Neuron (in vitro differentiated cells): ENCODE measurements around the gene TMEM97.
"Not testable (repeated sequence)": the region's sequence is repeated elsewhere in the genome, so short reads cannot be mapped to it uniquely, and the experiment has no call there.

Experiments
- H2AFZ ChIP-seq: one replicate; pipeline ENCODE4 v1.6.1; 2013; ENCODE audit warnings: low read depth, mild to moderate bottlenecking, inconsistent platforms, low read length, moderate library complexity
- H3K27me3 ChIP-seq: one replicate; pipeline ENCODE4 v1.6.1; 2013; ENCODE audit warnings: low read length; ENCODE audit not compliant: insufficient read depth
- H3K36me3 ChIP-seq: one replicate; pipeline ENCODE4 v1.6.1; 2013; ENCODE audit warnings: low read length; ENCODE audit not compliant: insufficient read depth
- H3K4me1 ChIP-seq: one replicate; pipeline ENCODE4 v1.6.1; 2013; ENCODE audit warnings: low read length; ENCODE audit not compliant: insufficient read depth
- H3K4me3 ChIP-seq: 2 replicates; pipeline ENCODE4 v1.5.1; 2013; ENCODE audit warnings: mild to moderate bottlenecking, low read length, moderate library complexity
- H3K9me3 ChIP-seq: one replicate; pipeline ENCODE4 v1.6.1; 2013; ENCODE audit warnings: low read length

TMEM97 gene

DNA sequence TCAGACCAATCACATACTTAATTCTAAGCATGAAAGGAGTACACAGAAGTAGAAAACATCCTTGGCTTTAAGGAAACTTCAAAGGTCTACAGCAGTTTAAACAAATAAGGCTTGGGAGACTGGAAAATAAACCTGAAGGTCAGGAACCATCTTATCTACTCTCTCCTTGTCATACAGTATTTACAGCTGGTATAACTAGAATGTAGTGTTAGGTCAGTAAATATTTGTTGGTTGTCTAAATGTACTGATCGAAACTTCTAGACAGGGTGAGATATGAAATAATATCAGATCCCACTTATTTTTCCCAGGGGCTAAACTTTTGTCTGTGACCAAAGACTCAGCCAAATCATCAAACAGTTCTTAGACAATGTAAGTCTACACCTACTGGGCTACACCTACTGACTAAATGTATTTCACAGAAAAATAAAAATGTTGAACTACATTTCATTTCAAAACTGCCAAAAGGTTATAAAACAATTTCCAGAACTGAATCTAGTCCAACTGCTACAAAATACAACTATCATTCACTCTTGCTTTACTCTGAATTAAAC lies 27.1 kb upstream of the TMEM97 start:
- no peaks in the 10 kb centered on the region for H3K9me3 ChIP-seq
- H3K4me3 ChIP-seq = no peak overlapping the region
- no peak overlapping the region for H2AFZ ChIP-seq
- no peaks in the 10 kb centered on the region for H3K36me3 ChIP-seq
- H3K4me1 ChIP-seq = peaks cover 4% of the 10 kb centered on the region
- no peaks in the 10 kb centered on the region for H3K27me3 ChIP-seq

DNA sequence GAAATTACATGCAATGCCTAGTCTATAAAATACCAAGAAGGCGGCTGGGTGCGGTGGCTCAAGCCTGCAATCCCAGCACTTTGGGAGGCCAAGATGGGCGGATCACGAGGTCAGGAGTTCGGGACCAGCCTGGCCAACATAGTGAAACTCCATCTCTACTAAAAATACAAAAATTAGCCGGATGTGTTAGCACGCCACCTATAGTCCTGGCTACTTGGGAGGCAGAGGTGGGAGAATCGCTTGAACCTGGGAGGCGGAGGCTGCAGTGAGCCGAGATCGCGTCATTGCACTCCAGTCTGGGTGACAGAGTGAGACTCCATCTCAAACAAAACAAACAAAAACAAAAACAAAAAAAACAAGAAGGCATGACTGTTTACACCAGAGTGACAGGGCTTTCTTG lies 26.1 kb upstream of the TMEM97 start:
- not testable (repeated sequence) for H3K4me1 ChIP-seq, H3K4me3 ChIP-seq, H2AFZ ChIP-seq, H3K36me3 ChIP-seq, H3K27me3 ChIP-seq, H3K9me3 ChIP-seq

DNA sequence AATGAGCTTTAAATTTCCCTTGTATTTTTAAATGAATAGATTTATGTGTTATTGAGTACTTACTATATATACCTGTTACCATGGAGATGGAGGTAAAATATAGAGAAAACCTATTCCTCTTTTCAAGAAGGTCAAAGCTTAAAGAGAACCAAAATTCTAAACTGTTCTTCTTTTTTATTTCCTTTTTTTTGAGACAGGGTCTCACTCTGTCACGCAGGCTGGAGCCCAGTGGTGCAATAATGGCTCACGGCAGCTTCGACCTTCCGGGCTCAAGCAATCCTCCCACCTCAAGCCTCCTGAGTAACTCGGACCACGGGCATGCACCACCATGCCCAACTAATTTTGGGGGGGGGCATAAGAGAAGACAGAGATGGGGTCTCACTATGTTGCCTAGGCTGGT lies 25.0 kb upstream of the TMEM97 start:
- H3K36me3 ChIP-seq = no peaks in the 10 kb centered on the region
- H3K4me1 ChIP-seq = peaks cover 4% of the 10 kb centered on the region
- H2AFZ ChIP-seq = no peak overlapping the region
- no peak overlapping the region for H3K4me3 ChIP-seq
- H3K27me3 ChIP-seq = no peaks in the 10 kb centered on the region
- H3K9me3 ChIP-seq = no peaks in the 10 kb centered on the region

DNA sequence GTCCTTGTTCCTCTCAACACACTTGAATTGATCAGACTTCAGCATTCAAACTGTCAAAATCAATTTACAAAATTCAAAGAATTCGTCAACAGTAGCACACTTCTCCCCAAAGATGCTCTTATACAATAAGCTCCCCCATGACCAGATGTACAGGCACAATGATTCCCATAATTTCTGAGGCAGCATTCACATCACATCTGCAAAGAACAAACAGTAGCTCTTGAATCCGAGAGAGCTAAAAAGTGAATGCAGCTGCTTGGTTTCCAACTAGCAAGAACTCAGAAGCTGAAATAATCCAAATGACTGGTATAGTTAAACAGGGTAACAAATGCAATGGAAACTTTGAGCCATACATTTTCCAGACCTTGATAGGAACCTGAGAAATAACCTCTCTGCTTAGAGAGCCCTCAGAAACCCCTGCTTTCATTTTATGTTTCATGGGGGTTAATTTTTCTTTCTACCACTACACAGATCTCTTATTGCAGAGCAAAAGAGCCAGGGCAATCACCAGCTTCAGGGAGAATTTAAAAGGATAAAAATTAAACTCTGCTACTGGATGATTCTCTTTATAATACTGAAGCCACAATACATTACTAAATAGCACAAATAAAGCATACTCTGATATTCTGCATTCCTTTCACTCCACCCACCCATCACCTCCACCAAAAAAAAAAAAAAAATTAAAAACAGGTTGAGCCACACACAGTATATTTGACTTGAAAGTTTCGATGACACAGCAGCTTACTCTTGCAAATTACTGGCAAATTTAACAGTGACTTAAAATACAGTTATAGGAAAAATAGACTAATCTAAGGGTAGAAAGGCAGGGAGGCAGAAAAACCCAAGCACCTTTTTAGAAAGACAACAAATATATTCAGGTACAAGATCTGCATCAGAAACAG lies 23.1 kb upstream of the TMEM97 start:
- H3K9me3 ChIP-seq = no peaks in the 10 kb centered on the region

DNA sequence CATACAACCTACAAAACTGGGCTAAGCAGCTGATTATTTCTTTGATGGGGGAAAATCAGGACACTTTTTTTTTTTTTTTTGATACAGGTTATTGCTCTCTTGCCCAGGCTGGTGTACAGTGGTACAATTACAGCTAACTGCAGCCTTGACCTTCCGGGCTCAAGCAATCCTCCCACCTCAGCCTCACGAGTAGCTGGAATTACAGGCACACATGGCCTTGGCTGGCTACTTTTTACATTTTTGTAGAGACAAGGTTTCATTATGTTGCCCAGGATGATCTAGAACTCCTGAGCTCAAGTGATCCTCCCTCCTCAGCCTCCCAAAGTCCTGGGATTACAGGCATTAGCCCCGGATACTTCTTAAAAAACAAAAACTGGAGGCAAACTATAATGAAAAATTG lies 20.6 kb upstream of the TMEM97 start:
- H3K36me3 ChIP-seq = no peaks in the 10 kb centered on the region
- no peak overlapping the region for H3K4me3 ChIP-seq

More for the DNA sequence above, 23.1 kb upstream of the TMEM97 start:
- peaks cover 6% of the 10 kb centered on the region for H3K4me1 ChIP-seq
- H3K36me3 ChIP-seq = no peaks in the 10 kb centered on the region
- no peaks in the 10 kb centered on the region for H3K27me3 ChIP-seq
- H3K4me3 ChIP-seq = no peak overlapping the region
- no peak overlapping the region for H2AFZ ChIP-seq

DNA sequence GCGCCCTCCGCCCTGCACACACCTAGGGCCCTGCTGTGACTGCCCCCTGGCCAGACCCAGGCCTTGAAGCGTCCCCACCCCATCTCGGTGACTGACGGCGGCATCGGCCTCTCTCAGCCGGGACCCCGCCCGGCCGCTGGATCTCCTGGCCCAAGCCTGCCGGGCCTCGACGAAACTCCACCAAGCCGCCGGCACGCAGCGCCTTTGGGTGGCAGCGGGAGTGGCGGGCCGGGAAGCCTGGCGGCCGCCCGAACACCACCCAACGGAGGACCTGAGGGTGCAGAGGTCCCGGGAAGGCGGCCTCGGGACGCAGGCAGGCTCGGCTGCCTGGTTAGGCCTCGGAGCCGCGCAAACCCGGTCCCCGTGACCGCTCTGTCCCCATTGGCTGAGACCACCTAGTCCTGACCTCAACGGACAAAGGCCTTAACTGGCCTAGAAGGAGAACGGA lies 12.0 kb upstream of the TMEM97 start:
- Histone ChIP-seq H3K4me3 (no peak overlapping the region), H2AFZ (no peak overlapping the region), H3K4me1 (no peaks in the 10 kb centered on the region), H3K36me3 (no peaks in the 10 kb centered on the region), H3K9me3 (no peaks in the 10 kb centered on the region), H3K27me3 (no peaks in the 10 kb centered on the region)

More for the DNA sequence above, 20.6 kb upstream of the TMEM97 start:
- Histone ChIP-seq H3K27me3 (no peaks in the 10 kb centered on the region), H3K9me3 (no peaks in the 10 kb centered on the region), H2AFZ (no peak overlapping the region), H3K4me1 (peaks cover 6% of the 10 kb centered on the region)

DNA sequence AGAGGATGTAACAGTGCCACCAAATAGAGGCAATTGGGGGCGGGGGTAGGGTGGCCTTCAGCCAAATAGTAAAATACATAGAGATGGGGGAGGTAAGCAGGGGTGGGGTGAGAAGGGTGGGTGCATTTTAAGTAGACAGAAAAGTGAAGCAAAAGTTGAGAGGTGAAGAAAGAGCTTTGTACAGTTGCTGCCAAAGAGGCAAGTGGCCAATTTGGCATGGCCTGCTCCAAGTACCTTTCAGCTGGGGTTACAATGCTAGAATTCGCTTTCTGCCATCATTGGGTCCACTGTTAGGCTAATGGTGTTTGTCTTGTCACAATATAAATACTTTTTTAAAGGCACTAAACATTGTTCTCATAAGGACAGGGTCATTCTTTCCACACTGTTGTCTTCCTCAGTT lies 5.2 kb upstream of the TMEM97 start:
- Histone ChIP-seq H3K9me3 (no peaks in the 10 kb centered on the region), H3K36me3 (no peaks in the 10 kb centered on the region), H3K4me1 (peaks cover 12% of the 10 kb centered on the region), H3K27me3 (no peaks in the 10 kb centered on the region), H2AFZ (no peak overlapping the region), H3K4me3 (no peak overlapping the region)

DNA sequence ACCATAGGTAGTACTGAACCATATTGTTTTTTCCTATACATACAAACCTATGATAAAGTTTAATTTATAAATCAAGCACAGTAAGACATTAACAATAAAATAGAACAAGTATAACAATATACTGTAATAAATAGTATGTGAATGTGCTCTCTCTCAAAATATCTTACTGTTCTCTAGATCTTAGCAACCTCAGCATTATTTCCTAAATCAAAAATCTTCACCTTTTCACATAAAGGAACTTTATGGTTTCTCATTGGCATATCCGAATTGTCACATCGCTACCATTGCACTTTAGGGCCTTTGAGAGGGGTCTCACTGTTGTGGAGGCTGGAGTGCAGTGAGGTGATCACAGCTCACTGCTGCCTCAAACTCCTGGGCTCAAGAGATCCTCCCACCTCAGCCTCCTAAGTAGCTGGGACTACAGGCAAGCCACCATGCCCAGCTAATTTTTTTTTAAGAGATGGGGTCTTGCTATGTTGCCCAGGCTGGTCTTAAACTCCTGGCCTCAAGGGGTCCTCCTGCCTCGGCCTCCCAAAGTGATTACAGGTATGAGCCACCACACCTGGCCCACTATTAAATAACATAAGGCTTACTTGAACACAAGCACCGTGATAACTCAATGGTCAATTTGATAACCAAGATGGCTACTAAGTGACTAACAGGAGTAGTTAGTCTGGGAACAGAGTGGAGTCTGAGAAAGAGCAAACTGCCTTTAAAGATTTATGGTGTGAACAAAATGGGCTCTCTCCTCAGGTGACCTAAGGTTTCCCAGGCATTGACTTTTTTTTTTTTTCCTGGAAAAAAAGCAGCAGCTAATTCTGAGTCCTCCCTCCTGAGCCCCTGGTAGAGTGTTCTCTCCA lies 2.9 kb upstream of the TMEM97 start:
- H3K4me3 ChIP-seq = no peak overlapping the region
- no peaks in the 10 kb centered on the region for H3K27me3 ChIP-seq
- peaks cover 24% of the 10 kb centered on the region for H3K4me1 ChIP-seq
- H3K36me3 ChIP-seq = peaks cover 4% of the 10 kb centered on the region
- H2AFZ ChIP-seq = no peak overlapping the region
- no peaks in the 10 kb centered on the region for H3K9me3 ChIP-seq

DNA sequence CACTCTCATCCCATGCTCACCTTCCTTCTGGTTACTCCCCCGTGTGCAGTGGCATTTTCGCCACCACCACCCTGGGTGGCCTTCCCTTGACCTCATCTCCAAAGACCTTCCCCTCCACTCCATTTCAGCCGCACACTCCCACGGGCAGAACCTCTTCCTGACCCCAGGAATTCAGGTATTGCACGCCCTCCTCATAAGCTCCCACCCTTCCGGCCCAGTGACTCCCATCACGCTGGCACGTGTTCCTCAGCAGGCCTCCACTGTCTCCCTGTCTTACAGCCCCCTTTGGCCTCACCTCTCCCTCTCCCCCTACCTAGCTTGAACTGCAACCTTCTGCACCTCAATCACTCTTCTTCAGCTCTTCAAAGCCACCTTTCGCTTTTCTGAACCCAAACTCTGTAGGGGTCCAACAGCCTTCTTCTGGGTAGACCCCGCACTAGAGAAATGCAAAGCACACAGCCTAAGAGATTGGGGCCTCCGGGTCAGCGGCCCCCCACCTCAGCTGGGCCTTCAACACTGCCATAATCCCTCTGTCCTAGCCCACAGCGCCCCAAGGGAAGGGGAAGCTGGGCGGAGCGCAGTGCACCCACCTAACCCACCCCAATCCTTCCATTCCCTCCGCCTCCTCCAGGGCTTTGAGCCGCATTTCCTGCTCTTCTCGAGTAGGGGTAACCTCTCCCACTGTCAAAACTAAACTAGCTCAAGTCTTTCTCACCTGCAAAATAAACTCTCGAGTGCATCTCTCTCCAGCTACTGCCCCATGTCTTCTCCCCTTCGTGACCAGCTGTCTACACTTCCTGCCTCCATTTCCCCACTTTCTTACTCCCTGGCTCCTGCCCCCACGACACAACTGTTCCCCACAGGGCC lies 1.7 kb upstream of the TMEM97 start:
- H3K4me1 ChIP-seq = peaks cover 30% of the 10 kb centered on the region
- H3K9me3 ChIP-seq = no peaks in the 10 kb centered on the region
- H3K4me3 ChIP-seq = peak overlapping the region; percentile 59
- H3K27me3 ChIP-seq = no peaks in the 10 kb centered on the region
- peak overlapping the region; percentile 53 for H2AFZ ChIP-seq
- peaks cover 8% of the 10 kb centered on the region for H3K36me3 ChIP-seq

DNA sequence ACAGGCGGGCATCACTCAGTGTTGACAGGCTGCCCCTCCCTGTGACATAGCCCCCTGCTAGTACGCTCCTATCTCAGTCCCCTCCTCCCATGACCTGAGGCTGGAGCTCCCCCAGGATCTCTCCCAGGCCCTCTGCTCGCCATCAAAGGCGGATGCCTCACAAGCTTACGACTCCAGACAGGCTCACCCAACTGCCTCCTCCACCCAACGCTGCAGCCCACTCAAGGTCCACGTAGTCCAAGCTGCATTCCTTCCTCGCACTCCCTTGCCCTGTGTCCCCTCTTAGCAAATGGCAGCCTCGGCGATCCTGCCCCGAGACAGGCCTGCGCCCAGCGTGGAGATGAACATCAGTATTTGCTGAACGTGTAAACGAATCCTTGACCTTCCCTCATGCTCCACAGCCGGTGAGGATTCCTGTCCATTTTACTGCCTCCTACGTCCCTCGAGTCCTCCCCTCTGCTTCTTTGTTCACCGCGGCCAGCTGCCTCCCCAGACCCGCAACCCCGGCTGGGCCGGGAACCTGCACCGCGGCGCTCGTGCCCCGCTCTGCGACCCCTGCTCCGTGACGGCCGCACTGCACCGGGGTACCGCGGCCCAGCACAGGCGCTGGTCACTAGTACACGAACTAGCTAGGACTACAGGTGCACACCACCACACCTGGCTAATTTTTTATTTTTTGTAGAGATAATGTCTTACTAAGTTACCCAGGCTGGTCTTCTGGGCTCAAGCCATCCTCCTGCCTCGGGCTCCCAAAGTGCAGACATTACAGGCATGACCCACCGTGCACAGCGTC lies 838 bp upstream of the TMEM97 start:
- Histone ChIP-seq H2AFZ (peak overlapping the region; percentile 53), H3K4me3 (peak overlapping the region; percentile 59), H3K9me3 (no peaks in the 10 kb centered on the region), H3K27me3 (no peaks in the 10 kb centered on the region), H3K4me1 (peaks cover 30% of the 10 kb centered on the region), H3K36me3 (peaks cover 8% of the 10 kb centered on the region)

DNA sequence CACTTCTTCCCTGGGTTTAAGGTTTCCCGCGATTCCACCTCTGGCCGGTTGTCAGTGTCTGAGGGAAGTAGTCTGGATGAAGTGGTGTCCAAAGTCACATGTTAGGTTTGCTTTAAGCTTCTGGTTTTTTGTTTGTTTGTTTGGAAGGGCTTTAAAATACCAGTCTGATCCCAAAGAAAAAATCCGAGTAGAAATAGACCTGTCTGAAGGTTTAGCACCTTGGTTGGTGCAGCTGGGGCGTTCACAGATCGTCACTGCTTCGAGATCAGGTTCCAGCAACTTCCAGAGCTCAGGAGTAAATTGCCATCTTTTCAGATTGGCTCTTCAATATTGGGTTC lies 567 bp downstream of the TMEM97 start:
- H3K9me3 ChIP-seq = no peaks in the 10 kb centered on the region
- H2AFZ ChIP-seq = peak overlapping the region; percentile 31
- H3K36me3 ChIP-seq = peaks cover 8% of the 10 kb centered on the region
- H3K27me3 ChIP-seq = no peaks in the 10 kb centered on the region
- peak overlapping the region; percentile 59 for H3K4me3 ChIP-seq
- H3K4me1 ChIP-seq = peaks cover 36% of the 10 kb centered on the region
